Non-pigmented ciliary epithelial cell (primary cell): Measurements from ENCODE around the gene CCNJL.
"Not testable (repeated sequence)": the region's sequence is repeated elsewhere in the genome, so short reads cannot be mapped to it uniquely, and the experiment has no call there.

Experiments
- DNase-seq: peaks from one replicate; pipeline ENCODE4 v3.0.0-alpha.2; 2010; ENCODE audit warnings: low read depth

CCNJL gene, protein sequence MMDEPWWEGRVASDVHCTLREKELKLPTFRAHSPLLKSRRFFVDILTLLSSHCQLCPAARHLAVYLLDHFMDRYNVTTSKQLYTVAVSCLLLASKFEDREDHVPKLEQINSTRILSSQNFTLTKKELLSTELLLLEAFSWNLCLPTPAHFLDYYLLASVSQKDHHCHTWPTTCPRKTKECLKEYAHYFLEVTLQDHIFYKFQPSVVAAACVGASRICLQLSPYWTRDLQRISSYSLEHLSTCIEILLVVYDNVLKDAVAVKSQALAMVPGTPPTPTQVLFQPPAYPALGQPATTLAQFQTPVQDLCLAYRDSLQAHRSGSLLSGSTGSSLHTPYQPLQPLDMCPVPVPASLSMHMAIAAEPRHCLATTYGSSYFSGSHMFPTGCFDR

DNA sequence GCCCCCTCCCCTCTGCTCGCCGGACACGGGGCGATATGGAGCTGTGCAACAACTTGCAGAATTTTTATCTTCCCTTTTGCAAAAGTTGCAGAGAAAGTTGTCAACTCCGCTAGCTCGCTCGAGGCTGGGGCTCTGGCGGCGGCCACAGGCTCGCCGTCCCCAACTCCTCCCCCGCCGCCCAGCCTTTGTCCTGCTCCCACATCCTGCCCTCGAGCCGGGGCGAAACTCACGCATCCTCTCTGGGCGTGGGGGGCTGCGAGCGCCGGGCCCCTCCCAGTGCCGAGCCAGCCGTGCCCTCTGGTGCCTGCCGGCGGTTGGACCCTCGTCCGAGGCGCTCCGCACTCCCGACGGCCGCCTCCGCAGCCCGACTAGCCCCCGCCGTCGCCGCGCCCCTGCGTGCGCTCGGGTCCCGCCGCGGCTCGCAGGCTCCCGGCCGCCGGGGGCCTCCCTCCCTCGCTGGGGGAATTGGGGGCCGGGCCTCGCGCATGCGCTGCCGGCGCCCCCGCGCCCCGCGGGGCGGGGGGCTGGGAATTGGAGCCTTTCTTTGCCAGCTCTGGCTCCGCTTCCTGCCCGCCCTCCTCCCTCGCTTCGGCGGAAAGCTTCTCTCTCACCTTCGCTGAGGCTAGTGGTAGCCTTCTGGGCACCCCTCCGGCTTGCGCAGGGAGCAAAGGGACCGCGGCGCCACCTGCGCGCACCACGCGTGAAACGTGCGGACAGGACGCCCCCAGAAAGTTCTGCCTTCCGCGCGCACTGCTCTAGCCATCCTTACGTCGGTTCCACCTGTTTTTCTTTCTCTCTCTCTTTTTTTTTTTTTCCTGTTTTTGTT, at the start of gene CCNJL:
Gene CCNJL (minus strand): TSS at position 431 of the 826 bp plus-strand sequence. CDS start 641 bp downstream, outside the sequence.
- no peak for DNase-seq

DNA sequence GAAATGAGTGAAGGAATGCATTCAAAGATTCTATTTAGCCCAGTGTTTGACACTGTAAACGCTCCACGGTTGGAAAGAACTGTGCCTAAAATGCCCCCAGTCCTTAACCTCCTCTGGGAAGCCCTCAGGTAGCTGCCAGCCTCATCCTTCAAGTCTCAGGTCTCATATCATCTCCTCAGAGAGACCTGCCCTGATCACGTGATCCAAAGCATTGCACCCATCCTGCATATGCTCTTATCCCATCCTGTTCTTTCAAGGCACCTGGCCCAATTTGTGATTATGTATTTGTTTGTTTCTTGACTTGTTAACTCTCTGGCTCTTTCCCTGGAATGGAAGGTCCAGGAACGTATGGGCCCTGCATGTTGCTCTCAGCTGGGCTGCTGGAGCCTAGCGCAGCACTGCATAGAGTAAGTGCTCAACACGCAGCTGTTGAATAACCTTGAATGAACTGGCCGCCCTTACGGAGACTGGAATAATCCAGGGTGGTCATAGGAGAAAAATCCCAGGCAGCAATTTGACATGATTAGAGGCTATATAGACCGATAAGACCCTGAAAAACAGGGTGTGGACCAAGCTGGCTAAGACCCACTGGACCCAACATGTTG, 49.4 kb upstream of the CCNJL start:
- no peak for DNase-seq

DNA sequence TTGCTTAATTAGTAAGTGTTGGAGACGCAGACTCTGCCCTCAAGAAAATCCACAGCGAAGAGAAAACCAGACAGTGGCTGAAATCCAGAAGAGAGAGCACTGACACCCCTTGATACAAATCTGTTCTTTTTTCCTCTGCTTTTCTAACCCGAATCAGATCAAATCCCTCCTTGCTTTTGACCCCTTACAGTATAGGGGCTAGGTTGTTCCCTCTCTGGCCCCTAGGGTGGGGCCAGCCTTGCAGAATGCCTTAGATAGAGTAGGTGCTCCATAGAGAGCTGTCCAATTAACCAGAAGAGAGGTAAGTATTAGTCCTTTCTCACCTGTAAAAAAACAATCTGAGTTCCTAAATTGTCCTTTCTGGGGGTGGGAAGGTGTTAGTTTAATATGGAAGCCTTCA, 47.9 kb upstream of the CCNJL start:
- DNase-seq = no peak

DNA sequence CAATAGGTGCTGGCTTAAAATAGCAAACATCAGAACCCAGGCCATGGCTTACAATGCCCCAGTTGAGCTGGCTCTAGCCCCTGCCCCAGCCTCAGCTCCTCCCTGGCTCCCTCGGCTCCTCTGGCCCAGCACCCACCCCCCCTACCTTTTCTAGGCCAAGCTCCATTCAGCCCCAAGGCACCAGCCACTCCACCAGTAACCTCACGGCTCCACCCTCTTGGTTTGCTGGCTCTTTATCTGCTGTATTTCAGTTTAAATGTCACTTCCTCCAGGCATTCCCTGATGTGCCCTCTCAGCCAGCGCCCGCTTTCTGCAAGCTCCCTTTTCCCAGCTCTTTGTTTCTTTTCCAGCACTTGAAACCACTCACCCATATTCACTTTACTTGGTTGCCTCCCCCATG, 47.5 kb upstream of the CCNJL start:
- no peak for DNase-seq

DNA sequence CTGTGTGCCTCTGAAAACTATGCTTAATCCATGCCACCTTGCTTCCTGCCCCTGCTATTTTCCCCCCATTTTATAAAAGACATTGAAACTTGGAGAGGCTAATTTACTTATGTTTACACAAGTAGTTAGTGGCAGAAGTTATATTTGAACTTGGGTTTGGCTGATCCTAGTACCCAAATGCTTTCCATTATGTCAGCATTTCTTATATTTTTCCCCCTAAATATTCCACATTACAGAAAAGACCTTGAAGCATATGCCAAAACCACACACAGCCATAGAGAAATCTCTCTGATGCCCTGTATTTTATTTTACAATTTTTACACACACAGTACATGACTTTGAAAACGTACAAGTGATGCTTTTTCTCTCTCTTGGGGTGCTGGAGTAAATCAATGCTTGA, 46.9 kb upstream of the CCNJL start:
- no peak for DNase-seq

DNA sequence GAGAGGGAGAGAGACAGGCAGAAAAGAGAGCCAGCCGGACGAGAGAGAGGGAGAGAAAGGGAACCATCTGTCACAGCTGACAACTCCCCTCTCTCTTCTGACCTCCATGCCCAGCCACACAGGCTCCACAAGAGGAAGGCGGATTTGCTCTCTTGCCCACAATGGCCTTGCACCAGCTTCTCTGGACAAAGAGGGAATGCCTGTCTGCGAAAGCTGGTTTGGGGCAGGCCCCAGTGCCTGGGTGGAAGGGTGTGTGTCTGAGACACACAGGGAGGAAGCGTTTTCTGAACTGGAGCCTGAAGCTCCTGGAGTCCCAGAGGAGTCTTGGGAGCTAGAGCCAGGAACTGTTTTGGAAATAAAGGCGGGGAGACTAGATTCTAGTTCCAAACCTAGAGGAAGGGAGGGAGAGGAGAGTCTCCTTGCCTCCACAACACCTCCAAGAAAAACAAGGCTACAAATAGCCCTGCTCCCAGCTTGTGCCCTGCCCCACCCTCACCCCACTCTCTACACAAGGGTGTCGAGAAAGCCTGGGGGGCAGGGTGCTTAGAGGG, 45.6 kb upstream of the CCNJL start:
- no peak for DNase-seq

DNA sequence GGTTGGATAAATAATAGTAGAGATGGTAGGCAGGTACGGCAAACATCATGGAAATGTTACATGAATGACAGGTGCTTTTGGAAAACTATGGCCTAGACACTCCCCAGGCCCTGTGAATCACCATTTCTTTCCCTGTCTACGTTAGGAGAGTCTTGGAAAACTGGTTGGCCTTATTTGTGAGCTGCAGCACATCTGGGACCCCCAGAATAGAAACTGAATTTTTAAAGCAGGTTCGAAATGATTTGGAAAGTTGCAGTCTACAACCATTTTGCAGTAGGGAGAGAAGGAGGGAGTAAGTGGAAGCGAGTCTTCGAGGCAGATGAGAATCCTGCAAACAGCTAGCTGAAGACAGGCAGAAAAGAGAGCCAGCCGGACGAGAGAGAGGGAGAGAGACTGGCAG, 45.0 kb upstream of the CCNJL start:
- DNase-seq = no peak

DNA sequence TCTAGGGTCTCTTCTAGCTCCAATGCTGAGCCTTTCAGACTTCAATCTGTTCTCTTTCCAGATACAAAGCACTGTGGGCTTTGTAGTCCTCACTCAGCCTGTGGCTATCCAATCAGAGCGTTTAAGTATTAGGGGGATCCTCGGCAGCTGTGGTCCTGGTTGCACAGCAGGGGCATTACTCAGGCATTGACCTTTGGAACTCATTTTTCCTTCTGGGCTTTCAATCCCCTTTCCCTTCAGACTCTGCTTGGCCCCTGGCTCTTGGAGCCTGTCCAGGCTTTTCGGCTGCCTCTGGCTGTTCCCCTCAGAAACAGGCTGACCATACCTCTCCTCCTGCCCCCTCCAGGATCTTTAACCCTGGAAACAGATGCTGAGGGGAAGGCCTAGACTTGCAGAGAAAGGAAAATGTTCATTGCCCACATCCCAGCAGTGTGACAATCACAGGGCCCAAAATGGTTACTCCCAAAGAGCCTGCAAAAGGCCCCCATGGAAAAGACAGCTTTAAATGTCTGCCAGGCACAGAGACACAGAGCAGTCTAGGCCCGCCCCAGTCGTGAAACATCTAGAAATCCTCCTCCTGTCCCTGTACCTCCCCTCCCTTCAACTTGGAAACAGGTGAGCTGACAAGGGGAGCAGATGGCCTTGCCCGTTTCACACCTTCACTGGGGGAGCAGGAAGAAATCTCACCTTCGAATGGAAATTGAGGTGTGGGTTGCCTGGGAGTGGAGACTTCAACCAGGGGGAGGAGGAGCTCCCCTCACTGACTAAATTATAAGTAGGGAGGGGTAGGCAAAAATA, 44.4 kb upstream of the CCNJL start:
- DNase-seq = no peak

DNA sequence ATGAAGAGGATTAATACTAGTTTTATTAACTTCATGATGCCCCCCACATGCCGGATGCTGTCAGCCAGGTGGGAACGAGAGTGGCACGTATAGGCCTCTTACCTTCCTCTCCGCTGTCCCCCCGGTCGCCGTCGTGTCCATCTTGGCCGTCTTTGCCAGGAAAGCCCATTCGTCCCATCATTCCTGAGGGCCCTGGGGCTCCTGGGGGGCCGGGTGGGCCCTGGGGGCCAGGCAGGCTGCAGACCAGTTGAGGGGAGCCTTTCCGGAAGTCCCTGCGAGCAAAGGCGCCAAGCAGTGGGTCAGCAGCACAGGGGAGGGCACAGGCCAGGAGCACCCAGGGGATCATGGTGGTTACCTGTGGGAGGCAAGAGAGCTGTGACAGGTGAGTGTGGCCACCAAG, 42.3 kb upstream of the CCNJL start:
- DNase-seq = no peak

DNA sequence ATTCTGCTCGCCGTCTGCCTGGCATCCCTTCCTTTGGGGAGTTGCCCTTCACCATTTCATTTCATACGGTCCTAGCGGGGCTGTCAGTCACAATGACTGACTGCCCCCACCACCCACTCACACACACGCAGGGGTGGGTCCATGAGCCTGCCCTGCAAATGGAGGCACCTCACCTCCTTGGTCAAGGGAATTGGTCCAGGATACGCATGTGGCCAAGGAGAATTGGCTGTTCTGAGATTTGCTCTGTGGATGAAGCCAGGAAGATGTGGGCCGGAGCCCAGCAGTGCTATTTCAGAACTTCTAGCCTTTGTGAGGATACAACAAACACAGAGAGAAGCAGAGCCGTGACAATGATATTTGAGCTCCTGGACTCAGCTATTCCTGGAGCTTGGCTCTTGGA, 41.0 kb upstream of the CCNJL start:
- no peak for DNase-seq

DNA sequence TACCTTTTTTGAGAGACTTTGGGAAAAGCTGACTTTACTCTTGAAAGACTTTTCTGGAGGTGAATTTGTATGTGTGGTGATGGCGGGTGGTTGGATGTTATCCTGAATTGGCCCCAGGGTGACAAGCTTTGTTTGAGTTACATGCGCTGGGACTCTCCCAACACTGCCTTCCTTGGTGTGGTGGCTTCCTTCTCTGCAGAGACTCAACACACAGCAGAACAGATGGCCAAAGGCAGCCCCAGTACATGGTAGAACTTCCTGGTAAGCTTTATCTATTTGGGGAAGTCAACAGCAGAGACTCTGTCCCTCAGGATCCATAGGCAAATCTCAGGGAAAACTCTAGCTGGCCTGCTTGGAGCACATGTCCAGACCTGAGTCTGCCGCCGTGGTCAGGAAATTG, 39.9 kb upstream of the CCNJL start:
- no peak for DNase-seq

DNA sequence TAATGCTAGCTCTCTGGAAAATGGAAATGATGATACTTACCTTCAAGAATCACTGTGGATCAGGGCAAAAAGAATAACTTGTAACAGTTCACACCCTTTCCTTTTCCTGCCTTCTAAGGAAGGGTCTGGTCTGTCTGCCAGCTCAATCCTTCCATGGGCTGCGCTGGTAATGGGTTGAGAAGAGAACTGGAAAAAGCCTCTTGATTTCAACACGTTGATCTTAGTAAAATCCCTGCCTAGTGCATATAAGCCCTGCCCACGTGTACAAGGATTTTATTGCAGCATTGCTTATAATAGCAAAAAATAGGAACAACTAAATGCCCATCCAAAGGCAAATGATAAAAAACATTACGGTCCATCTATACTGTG, 37.6 kb upstream of the CCNJL start:
- no peak for DNase-seq

DNA sequence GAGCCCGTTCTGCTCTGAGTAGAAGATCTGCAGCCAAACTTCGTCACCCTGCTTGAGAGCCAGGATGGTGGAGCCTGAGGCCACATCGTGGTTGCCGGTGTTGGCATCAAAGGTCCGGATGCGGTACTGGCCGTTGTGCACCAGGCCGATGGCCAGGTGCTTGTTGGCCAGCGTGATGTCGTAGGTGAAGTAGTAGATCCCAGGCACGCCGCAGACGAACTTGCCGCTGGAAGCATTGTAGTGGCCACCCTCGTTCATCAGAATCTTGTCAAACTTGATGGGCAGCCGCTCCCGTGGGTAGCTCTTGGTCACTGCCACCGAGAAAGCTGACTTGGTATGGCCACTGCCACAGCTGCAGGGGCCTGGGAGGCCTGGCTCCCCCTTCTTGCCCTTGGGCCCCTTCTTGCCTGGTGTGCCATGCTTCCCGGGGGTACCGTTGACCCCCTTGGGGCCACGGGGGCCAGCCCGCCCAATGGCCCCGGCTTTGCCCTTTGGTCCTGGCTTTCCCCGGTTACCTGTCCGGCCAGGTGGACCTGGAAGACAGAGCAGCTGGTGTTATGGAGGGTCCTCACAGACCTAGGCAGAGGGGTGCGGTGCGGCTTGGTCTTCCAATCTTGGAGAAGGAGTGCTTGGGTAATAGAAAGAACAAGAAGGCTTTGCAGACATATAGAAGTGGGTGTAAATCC, 37.0 kb upstream of the CCNJL start:
- no peak for DNase-seq

DNA sequence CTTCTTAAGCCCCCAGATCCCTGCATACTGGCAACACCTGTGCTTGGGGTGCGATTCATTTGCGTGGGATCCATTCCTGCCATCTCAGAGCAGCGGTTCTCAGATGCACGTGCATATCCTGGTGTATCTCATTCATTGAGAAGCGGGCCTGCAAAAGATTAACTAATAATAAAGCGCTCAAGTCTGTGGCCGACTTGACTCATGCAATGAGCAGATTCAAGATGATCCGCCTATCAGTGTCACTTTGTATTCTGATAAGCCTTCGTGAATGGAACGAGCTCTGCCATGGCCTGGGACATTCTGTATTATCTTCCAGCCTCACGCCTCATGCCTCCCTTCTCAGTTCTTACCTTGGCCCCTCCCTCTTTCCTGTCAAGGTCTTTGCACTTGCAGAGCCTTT, 35.7 kb upstream of the CCNJL start:
- no peak for DNase-seq

DNA sequence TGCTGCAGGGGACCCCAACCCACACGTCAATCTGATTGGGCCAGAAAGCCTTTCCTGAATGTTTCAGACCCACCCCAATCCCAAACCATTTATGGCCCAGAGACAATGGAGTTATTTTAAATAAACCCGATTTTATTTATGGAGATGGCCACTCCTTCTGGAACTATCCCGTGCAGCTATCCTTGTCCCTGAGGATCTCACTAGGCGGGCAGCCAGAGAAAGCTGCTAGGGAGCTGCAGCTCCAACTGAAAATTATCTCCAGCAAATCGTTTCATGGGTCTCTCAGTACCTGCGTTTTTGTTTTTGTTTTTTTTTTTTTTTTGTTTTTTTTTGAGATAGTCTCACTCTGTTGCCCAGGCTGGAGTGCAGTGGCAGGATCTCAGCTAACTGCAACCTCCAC, 35.1 kb upstream of the CCNJL start:
- no peak for DNase-seq

DNA sequence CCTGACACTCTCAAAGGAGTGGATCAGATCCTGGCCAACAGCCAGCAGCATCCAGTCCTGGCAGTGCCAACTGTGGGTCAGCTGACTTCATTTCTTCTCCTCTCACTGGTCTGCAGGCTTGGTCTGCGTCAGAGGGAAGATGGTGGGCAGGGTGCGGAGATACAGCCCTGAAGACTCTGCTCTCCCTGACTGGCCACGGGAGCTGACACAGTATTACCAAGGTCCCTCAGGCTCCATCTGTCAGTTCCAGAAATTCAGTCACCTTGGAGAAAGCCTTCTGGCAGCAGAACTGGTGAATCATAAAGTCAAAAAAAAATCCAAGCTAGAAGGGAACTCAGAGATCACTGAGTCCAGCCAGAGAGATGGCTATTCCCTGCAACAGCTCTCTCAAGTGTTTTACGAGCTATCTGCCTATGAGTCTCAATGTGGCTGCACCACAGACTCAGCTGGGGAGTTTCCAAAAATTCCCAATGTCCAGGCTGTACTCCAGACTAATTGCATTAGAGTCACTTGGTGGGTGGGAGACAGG, 30.1 kb upstream of the CCNJL start:
- no peak for DNase-seq

DNA sequence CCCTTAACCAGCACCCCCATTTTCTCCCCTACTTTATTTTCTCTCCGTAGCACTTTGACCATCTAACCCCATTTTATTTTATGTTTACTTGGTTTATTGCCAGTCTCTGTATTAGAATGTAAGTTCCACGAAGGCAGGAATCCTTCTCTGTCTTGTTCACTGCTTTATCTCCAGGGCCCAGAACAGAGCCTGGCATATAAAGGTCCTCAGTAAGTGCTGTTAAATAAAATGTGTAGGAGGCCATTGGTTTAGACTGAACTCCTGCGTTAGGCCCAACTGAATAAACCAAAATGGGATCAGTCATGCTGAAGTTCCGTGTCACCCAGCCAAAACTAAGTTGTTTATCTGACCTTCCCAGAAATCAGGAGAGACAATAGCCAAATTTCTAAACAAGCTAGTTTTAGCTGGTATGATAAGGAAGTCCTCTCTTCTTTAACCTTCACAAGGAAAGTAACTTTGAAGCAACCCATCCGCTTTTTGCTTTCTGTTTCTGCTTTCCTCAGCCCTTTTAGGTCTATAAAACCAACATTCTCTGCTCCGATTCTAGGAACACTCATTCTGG, 29.0 kb upstream of the CCNJL start:
- DNase-seq = no peak

DNA sequence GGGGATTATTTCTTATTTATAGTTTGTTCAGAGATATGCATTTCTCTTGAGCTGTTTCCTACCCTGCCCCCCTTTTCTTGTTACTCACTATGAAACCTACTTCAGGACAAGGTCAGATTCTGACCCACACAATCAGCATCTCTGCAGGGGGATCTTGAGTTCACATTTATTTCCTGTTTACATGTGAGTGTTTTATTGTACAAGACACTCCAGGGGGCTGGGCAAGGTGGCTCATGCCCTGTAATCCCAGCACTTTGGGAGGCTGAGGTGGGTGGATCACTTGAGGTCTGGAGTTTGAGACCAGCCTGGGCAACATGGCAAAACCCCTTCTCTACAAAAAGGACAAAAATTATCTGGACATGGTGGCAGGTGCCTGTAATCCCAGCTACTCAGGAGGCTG, 28.1 kb upstream of the CCNJL start:
- DNase-seq = not testable (repeated sequence)

DNA sequence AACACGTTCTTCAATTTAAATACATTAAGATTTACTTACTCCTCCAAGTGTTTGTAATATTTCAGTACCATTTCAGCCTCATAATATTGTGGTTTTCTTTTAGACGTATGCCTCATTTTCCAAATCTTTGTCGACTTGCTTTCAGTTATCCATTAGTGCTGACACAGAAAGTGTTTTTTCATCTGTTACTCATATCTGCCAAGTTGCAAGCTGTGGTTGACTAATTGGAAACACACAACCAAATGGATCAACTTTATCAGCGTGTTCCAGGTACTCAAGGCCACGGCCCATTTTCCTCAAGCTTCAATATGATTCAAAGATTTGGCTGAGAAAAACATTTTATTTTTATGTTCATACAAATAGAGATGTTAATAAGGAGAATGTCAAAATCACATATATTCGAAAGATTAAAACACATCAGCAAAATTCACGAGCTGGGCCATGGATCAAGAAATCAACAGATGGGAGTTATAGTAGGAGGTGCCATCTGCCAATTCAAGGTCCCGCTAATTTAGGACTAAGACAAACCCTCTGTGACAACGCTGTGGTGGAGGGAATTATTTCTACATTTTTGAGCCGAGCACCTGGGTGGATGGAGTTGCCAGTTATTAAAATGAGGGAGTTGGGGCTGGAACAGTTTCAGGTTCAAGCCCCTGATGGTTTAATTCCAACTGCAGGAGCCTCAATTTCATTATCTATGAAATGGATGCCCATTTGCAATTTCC, 27.2 kb upstream of the CCNJL start:
- DNase-seq = no peak

DNA sequence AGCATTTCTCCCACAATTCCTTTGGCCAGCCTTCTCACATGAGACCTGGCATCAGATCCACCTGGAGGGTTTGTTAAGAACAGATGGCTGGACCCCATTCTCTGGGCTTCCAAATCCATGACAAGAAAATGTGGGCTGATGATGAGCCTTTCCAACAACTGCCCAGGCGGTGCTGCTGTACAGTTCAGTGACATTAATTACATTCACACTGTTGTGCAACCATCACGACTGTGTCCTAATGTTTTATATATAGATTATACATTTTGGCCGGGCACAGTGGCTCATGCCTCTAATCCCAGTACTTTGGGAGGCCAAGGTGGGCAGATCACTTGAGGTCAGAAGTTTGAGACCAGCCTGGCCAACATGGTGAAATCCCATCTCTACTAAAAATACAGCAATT, 22.4 kb upstream of the CCNJL start:
- DNase-seq = not testable (repeated sequence)
